D721Med (cell line): ENCODE results near the gene SIX2.
A peak's percentile ranks its signal among the peaks of the same experiment; 100 is the strongest.

Experiments used
- DNase-seq: peaks from one replicate; pipeline ENCODE4 v3.0.0; 2011; ENCODE audit warnings: low spot score; ENCODE audit not compliant: insufficient read length
- FAIRE-seq: peaks from 2 replicates; lab custom pipeline; 2011; peaks lifted over from hg19 to GRCh38; lab: Jason Lieb, UNC
- CTCF ChIP-seq: IDR thresholded peaks from 2 replicates; pipeline ENCODE4 v1.5.1; 2012; ENCODE audit warnings: mild to moderate bottlenecking, control low read depth; ENCODE audit not compliant: insufficient read depth; ENCODE audit errors: missing control alignments

The SIX2 gene

GRCh38 chr2:45024097-45024496 lies 14.8 kb upstream of the SIX2 start:
- DNase-seq (no peak), FAIRE-seq (no peak)
- TF ChIP-seq CTCF: no peak

- FAIRE-seq (no peak), DNase-seq (no peak)
- TF ChIP-seq CTCF: no peak
These were observed 11.2 kb upstream of the SIX2 start for GRCh38 chr2:45020439-45020838.

GRCh38 chr2:45018023-45018422 lies 8.8 kb upstream of the SIX2 start:
- FAIRE-seq (no peak), DNase-seq (no peak)
- no peak for TF ChIP-seq CTCF

GRCh38 chr2:45014831-45015230 lies 5.6 kb upstream of the SIX2 start:
- no peak for TF ChIP-seq CTCF
- DNase-seq: no peak
- FAIRE-seq: no peak

GRCh38 chr2:45014016-45014702 lies 4.9 kb upstream of the SIX2 start:
- peak; percentile 69 for TF ChIP-seq CTCF
- FAIRE-seq (no peak), DNase-seq (peak; percentile 91)

GRCh38 chr2:45013229-45014015 lies 4.2 kb upstream of the SIX2 start:
- FAIRE-seq: no peak
- no peak for TF ChIP-seq CTCF
- DNase-seq: no peak

GRCh38 chr2:45012733-45013132 lies 3.5 kb upstream of the SIX2 start:
- TF ChIP-seq CTCF: no peak
- DNase-seq (no peak), FAIRE-seq (no peak)
